NOMO-1 treated with DMSO at 0.1 percent for 48 hours (cell line): ENCODE measurements around the gene KIF5B.

ENCODE experiments used
- DNase-seq: peaks from one replicate; lab custom pipeline; 2025; ENCODE audit not compliant: unreplicated experiment; lab: John Stamatoyannopoulos, UW

Gene KIF5B

GRCh38 chr10:31962826-31963588 lies 93.2 kb downstream of the KIF5B start:
- no peak for DNase-seq

- DNase-seq: peak; percentile 95
Observed at GRCh38 chr10:31961277-31962074, 94.7 kb downstream of the KIF5B start.

GRCh38 chr10:31959461-31960173 lies 96.6 kb downstream of the KIF5B start:
- peak; percentile 52 for DNase-seq
